K562 (cell line): ENCODE results near the gene PRKAA1. TPM values are rescaled to one million over a fixed set of nuclear protein-coding genes. Genes with fewer than 3 reads are reported as not detected.

ENCODE experiments used
- CBX5 ChIP-seq: IDR thresholded peaks from 2 replicates; pipeline ENCODE4 v1.6.1; 2014; ENCODE audit warnings: low read depth, borderline replicate concordance
- CHAMP1 ChIP-seq: fragments of 450-650 bp; IDR thresholded peaks from 2 replicates; pipeline ENCODE4 v1.6.1; 2016; ENCODE audit warnings: mild to moderate bottlenecking
- CHD4 ChIP-seq: fragments of 200-600 bp; sonication (generic); IDR thresholded peaks from 3 replicates; pipeline ENCODE4 v1.6.1; 2012; ENCODE audit warnings: low read depth, mild to moderate bottlenecking, mixed read lengths, low read length, inconsistent platforms; ENCODE audit not compliant: insufficient read depth, insufficient replicate concordance, poor library complexity, severe bottlenecking
- ETV5 ChIP-seq: sonication (generic); formaldehyde crosslinking; IDR thresholded peaks from 2 replicates; pipeline ENCODE4 v1.4.0; 2020; ENCODE audit warnings: low read depth, mild to moderate bottlenecking, missing genetic modification reagents
- GTF3C2 ChIP-seq: IDR thresholded peaks from 3 replicates; pipeline ENCODE4 v1.6.1; 2011; ENCODE audit warnings: borderline replicate concordance, mild to moderate bottlenecking, moderate library complexity; ENCODE audit not compliant: insufficient read length; ENCODE audit errors: extremely low read depth
- HSF4 ChIP-seq: fragments of 250-450 bp; sonication (Bioruptor Pico); IDR thresholded peaks from 2 replicates; pipeline ENCODE4 v2.1.2; 2022; ENCODE audit warnings: mild to moderate bottlenecking, moderate library complexity, borderline replicate concordance
- MECOM ChIP-seq: fragments of 250-450 bp; sonication (Bioruptor Pico); IDR thresholded peaks from 2 replicates; pipeline ENCODE4 v1.8.0; 2022; ENCODE audit warnings: inconsistent platforms
- MTA1 ChIP-seq: fragments of 450-650 bp; IDR thresholded peaks from 2 replicates; pipeline ENCODE4 v1.6.1; 2017; ENCODE audit warnings: borderline replicate concordance
- NONO ChIP-seq, 2 experiments: fragments of 200-400 bp in 1 of 2; fragments of 450-650 bp in 1 of 2; formaldehyde crosslinking in 1 of 2; IDR thresholded peaks; 2 replicates each; pipeline ENCODE4 v1.6.1; 2017; ENCODE audit warnings: low read depth in 2 of 2, mild to moderate bottlenecking in 2 of 2, moderate library complexity in 2 of 2, low read length in 1 of 2
- RAD21 ChIP-seq, 2 experiments: fragments of 250-450 bp in 1 of 2; fragments of 450-650 bp in 1 of 2; sonication (Bioruptor Pico) in 1 of 2; formaldehyde crosslinking in 1 of 2; IDR thresholded peaks in 1 of 2; conservative IDR thresholded peaks in 1 of 2; 2 replicates each; pipeline versions ENCODE4 v1.4.0 to v1.8.0; 2020 to 2022; ENCODE audit warnings: mild to moderate bottlenecking in 2 of 2, moderate library complexity in 1 of 2
- TFE3 ChIP-seq: fragments of 450-650 bp; formaldehyde crosslinking; IDR thresholded peaks from 2 replicates; pipeline ENCODE4 v1.4.0; 2020; ENCODE audit warnings: mild to moderate bottlenecking, mixed read lengths
- ZC3H8 ChIP-seq: fragments of 450-650 bp; IDR thresholded peaks from 2 replicates; pipeline ENCODE4 v1.6.1; 2017
- ZNF436 ChIP-seq: fragments of 250-450, 450-650 bp; sonication (Bioruptor Pico); formaldehyde crosslinking; IDR thresholded peaks from 2 replicates; pipeline ENCODE4 v1.7.0; 2020; ENCODE audit warnings: mild to moderate bottlenecking
- ZNF444 ChIP-seq: fragments of 250-450 bp; sonication (Bioruptor Pico); IDR thresholded peaks from 2 replicates; pipeline ENCODE4 v1.4.0; 2020; ENCODE audit warnings: mild to moderate bottlenecking, moderate library complexity
- ZNF76 ChIP-seq: fragments of 250-450 bp; sonication (Bioruptor Pico); IDR thresholded peaks from 2 replicates; pipeline ENCODE4 v1.4.0; 2020; ENCODE audit warnings: mild to moderate bottlenecking, moderate library complexity, borderline replicate concordance
- polyA plus RNA-seq, 8 experiments: library from polyadenylated mRNA; depleted of rRNA in 4 of 8; stranded (reverse) in 5 of 8; unstranded in 3 of 8; fragments of >200 nt; fragmentation: Nextera tagmentation in 2 of 8; fragmentation: Illumina TruSeq in 1 of 8; extraction: Ambion mirVana in 2 of 8; extraction: Trizol in 1 of 8; gene quantifications; 2 replicates each; pipeline versions ENCODE4 v1.2.1 to v1.2.3, GENCODE V29; 2011 to 2014; ENCODE audit warnings: inconsistent platforms in 1 of 8, missing spikeins in 1 of 8
- total RNA-seq, 7 experiments: library from RNA; depleted of rRNA in 6 of 7; stranded (reverse); fragments of >200 nt in 6 of 7; fragmentation: Illumina TruSeq in 2 of 7; extraction: Trizol in 2 of 7; gene quantifications; 2 replicates each; pipeline versions ENCODE4 v1.2.1 to v1.2.3, GENCODE V29; 2011 to 2021; ENCODE audit warnings: low replicate concordance in 1 of 7
- TF ChIP-seq, protein P1 (sequence below): fragments of 250-450 bp; sonication (Bioruptor Pico); IDR thresholded peaks from 2 replicates; pipeline ENCODE4 v1.8.0; 2021; ENCODE audit warnings: moderate library complexity, mild to moderate bottlenecking, inconsistent platforms

The PRKAA1 gene
- total and polyA plus RNA-seq, 9 of the 15 experiments (the other 6 are each of a cell fraction or from before 2014, with no cell fraction given) = 24.5 to 84.0 (median 51.4) TPM

DNA sequence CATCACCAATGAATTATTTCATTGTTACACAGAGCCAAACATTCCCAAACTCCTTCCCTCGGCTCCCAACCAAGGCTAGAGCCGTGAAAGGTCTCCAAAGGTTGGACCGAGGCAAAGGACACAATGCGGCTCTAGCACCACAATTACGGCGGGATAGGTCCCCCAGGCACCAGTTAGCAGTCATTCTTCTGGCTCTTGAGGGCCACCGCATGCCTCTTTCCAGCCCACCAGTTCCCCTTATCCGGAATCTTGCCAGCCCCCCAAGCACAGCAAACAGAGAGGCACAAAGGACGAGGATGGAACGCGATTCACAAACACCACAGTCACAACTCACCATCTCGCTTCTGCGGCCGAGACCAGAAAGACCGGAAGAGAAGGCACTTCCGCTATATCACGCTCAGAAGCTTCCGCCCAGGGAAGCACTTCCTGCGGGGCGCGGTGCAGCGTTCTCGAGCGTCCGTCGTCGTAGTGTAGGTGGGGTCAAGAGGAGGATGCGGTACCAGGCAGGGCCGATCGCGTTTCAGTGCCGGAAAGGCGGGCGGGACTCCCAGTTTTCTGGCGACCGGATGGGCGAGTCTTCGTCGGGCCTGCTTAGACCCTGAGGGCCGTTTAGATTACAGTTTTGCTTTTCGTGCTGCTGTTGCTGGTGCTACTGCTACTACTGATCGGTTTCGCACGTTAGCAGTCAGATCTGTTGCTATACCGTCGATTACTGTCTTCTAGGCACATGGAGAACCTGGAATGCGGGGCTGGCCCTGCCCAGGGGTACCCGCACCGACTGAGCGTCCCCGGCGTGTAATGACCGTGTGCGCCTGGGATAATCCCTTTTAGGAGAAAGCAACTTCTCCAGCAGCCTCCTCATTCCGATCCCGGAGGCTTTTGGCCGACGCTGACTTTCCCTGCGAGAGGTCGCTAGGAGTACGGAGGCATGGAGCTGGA lies 36.9 kb upstream of the PRKAA1 start, which contains the start of gene RPL37 (continued):
- TF ChIP-seq CHAMP1 (peak; percentile 94), CBX5 (peak; percentile 53), HSF4 (CRISPR knock-in tag) (no peak), ETV5 (CRISPR knock-in tag) (peak; percentile 98), MTA1 (peak; percentile 81), GTF3C2 (no peak), ZNF436 (CRISPR knock-in tag) (peak; percentile 22; the same call in 1 of the 2 replicates), MECOM (CRISPR knock-in tag) (no peak), CHD4 (no peak), NONO (IDR thresholded peaks at IDR 0.05; ENCODE audit: low read depth in 2 of 2, low read length in 1 of 2) (peak in 1 of 2 experiments; percentile 53; a peak in 1 of 4 replicates), ZC3H8 (peak; percentile 40; the same call in 1 of the 2 replicates), TFE3 (CRISPR knock-in tag) (no peak), ZNF444 (no peak), RAD21 (CRISPR knock-in tag; conservative IDR thresholded peaks at IDR 0.05 in 1 of 2, IDR thresholded peaks at IDR 0.05 in 1 of 2) (peak; percentile 13 to 34; a peak in 3 of 4 replicates), ZNF76 (CRISPR knock-in tag) (no peak; the same call in 1 of the 2 replicates)
- TF ChIP-seq, protein P1, sequence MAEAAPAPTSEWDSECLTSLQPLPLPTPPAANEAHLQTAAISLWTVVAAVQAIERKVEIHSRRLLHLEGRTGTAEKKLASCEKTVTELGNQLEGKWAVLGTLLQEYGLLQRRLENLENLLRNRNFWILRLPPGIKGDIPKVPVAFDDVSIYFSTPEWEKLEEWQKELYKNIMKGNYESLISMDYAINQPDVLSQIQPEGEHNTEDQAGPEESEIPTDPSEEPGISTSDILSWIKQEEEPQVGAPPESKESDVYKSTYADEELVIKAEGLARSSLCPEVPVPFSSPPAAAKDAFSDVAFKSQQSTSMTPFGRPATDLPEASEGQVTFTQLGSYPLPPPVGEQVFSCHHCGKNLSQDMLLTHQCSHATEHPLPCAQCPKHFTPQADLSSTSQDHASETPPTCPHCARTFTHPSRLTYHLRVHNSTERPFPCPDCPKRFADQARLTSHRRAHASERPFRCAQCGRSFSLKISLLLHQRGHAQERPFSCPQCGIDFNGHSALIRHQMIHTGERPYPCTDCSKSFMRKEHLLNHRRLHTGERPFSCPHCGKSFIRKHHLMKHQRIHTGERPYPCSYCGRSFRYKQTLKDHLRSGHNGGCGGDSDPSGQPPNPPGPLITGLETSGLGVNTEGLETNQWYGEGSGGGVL (CRISPR knock-in tag) = no peak
